ENCODE data around the gene GJD3.

DNA sequence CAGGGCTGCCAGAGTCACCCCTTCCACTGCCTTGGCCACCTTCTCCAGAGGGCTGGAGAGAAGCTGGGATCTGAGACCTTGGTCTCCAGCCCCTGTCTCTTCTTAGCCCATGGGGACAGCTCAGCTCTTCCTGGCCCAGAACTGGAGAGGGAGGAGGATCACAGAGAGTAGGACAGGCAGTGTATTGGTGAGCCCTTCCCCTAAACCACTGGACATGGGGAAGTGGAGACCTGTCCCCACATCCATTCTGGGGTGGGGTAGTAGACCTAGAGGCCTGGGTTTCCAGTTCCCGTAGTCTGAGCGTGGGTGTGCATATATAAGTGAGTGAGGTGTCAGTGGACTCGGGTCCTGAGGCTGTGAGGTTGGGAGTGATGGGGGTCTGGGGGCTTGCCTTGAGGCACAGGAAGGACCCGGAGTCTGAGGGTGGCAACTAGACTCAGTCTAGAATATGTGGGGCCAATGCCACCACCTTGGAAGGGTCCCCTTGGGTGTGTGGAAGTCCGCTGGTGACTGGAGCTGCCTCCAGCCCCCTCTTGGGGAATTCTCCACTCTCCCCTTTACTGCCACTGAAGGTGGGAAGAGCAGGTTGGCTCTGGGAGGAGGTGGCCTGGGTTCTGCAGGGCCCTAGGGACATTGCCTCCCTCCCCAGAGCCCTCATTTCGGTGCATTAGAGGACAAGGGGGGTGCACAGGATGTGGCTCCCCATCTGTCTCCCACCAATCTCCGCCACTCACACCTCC lies 19.9 kb downstream of the GJD3 start:
- TF ChIP-seq RBFOX2 (IDR thresholded peaks at IDR 0.05; ENCODE audit: low read depth, low read length) (no peak), THAP12 (CRISPR knock-in tag; IDR thresholded peaks at IDR 0.05) (no peak)
- TF ChIP-seq, protein P1, sequence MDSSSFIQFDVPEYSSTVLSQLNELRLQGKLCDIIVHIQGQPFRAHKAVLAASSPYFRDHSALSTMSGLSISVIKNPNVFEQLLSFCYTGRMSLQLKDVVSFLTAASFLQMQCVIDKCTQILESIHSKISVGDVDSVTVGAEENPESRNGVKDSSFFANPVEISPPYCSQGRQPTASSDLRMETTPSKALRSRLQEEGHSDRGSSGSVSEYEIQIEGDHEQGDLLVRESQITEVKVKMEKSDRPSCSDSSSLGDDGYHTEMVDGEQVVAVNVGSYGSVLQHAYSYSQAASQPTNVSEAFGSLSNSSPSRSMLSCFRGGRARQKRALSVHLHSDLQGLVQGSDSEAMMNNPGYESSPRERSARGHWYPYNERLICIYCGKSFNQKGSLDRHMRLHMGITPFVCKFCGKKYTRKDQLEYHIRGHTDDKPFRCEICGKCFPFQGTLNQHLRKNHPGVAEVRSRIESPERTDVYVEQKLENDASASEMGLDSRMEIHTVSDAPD (CRISPR knock-in tag; IDR thresholded peaks at IDR 0.05), result no peak

Measured in K562 (cell line).